ENCODE results near the gene FGF1.

DNA sequence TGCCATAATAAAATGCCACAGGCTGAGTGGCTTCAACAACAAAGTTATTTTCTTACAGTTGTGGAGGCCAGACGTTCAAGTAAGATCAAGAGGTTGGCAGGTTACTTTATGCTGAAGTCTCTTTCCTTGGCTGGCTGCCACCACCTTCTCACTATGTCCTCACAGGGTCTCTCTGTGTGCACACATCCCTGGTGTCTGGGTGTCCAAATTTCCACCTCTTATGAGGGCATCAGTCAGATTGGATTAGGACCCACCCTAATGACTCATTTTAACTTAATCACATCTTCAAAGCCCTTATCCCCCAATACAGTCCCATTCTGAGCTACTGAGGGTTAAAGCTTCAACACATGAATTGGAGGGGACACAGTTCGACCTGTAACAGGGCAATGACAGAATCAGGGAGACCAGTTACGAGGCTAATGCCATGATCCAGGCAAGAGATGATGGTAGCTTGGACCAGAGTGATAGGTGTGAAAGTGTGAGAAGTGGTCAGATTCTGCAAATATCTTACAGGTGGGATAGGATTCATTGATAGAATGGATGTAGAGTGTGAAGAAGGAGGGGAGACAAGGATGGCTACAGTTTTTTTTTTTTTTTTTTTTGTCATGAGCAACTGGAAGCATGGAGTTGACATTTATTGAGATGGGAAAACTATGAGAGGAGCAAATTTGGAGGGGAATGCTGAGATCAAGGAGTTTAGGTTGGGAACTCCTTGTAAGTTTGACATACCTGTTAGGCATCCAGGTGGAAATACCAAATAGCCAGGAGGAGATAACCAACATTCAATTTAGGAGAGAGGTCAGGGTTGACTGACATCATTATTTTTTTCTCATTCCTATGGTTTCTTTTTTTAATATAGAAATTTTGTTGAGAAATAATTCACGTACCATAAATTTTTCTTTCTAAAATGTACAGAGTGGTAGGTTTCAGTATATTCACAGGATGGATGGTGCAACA, 39.6 kb upstream of the FGF1 start:
- TF ChIP-seq, protein P1, sequence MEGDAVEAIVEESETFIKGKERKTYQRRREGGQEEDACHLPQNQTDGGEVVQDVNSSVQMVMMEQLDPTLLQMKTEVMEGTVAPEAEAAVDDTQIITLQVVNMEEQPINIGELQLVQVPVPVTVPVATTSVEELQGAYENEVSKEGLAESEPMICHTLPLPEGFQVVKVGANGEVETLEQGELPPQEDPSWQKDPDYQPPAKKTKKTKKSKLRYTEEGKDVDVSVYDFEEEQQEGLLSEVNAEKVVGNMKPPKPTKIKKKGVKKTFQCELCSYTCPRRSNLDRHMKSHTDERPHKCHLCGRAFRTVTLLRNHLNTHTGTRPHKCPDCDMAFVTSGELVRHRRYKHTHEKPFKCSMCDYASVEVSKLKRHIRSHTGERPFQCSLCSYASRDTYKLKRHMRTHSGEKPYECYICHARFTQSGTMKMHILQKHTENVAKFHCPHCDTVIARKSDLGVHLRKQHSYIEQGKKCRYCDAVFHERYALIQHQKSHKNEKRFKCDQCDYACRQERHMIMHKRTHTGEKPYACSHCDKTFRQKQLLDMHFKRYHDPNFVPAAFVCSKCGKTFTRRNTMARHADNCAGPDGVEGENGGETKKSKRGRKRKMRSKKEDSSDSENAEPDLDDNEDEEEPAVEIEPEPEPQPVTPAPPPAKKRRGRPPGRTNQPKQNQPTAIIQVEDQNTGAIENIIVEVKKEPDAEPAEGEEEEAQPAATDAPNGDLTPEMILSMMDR (IDR thresholded peaks at IDR 0.05): no peak
- TF ChIP-seq EZH2 (IDR thresholded peaks at IDR 0.05; ENCODE audit: borderline replicate concordance, insufficient read depth, low read depth, low read length, poor library complexity, severe bottlenecking): no peak
